Neural crest cell (in vitro differentiated cells): Measurements from ENCODE around the gene FLT3. TPM values are rescaled to one million over a fixed set of nuclear protein-coding genes. Genes with fewer than 3 reads are reported as not detected.

ENCODE experiments used
- DNase-seq: peaks from one replicate; pipeline ENCODE4 v3.0.0; 2021; ENCODE audit warnings: low read depth, mixed read lengths, low spot score
- H3K27ac Mint-ChIP-seq: one replicate; pipeline ENCODE4 v1.8.0; 2021; ENCODE audit warnings: mild to moderate bottlenecking, mixed read lengths; ENCODE audit not compliant: unreplicated experiment
- H3K27me3 Mint-ChIP-seq: 2 replicates; pipeline ENCODE4 v1.8.0; 2021; ENCODE audit warnings: low read depth, mild to moderate bottlenecking, mixed read lengths
- H3K36me3 Mint-ChIP-seq: 2 replicates; pipeline ENCODE4 v1.8.0; 2021; ENCODE audit warnings: low read depth, mild to moderate bottlenecking, mixed read lengths
- H3K4me1 Mint-ChIP-seq: 2 replicates; pipeline ENCODE4 v1.8.0; 2021; ENCODE audit warnings: mixed read lengths
- H3K4me3 Mint-ChIP-seq: one replicate; pipeline ENCODE4 v1.8.0; 2021; ENCODE audit warnings: mild to moderate bottlenecking, mixed read lengths
- H3K9me3 Mint-ChIP-seq: 2 replicates; pipeline ENCODE4 v1.8.0; 2021; ENCODE audit warnings: mixed read lengths
- CTCF ChIP-seq: fragments of 200-600 bp; sonication (generic); conservative IDR thresholded peaks from 2 replicates; pipeline ENCODE4 v1.5.0; 2021; ENCODE audit warnings: antibody characterized with exemption, mild to moderate bottlenecking
- total RNA-seq: library from RNA; stranded (reverse); gene quantifications from 2 replicates; pipeline ENCODE4 v1.2.1, GENCODE V29; 2021

FLT3 gene
- total RNA-seq, 1 donor from 2014 or later, result not detected

DNA sequence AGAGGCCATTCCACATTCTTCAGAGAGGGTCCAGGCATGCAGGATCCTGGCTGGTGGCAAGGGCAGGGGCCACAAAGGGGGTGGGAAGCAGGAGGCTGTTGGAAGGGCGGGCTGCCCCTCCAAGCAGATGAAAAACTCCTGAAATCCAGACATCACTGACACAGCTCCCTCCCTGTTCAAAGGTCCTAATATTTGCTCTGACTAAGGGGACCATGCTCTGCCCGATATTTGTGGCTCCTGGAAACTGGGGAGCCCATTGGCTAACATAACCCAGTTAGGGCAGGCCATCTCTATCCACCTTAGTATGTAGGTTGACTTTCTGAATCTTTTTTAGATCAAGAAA lies 127.9 kb downstream of the FLT3 start:
- no peak overlapping the region for H3K4me3 Mint-ChIP-seq
- DNase-seq, result no peak
- H3K9me3 Mint-ChIP-seq, result no peaks in the 10 kb centered on the region
- peaks cover 21% of the 10 kb centered on the region for H3K4me1 Mint-ChIP-seq
- no peaks in the 10 kb centered on the region for H3K36me3 Mint-ChIP-seq
- H3K27me3 Mint-ChIP-seq, result peaks cover 100% of the 10 kb centered on the region
- no peak overlapping the region for H3K27ac Mint-ChIP-seq
- no peak for TF ChIP-seq CTCF

GRCh38 chr13:27971776-27972477 lies 128.4 kb downstream of the FLT3 start:
- TF ChIP-seq CTCF, result no peak
- no peaks in the 10 kb centered on the region for H3K36me3 Mint-ChIP-seq
- H3K27ac Mint-ChIP-seq, result no peak overlapping the region
- H3K9me3 Mint-ChIP-seq, result no peaks in the 10 kb centered on the region
- H3K4me1 Mint-ChIP-seq, result peaks cover 23% of the 10 kb centered on the region
- peak overlapping the region; percentile 64 for H3K4me3 Mint-ChIP-seq
- peaks cover 100% of the 10 kb centered on the region for H3K27me3 Mint-ChIP-seq
- no peak for DNase-seq

DNA sequence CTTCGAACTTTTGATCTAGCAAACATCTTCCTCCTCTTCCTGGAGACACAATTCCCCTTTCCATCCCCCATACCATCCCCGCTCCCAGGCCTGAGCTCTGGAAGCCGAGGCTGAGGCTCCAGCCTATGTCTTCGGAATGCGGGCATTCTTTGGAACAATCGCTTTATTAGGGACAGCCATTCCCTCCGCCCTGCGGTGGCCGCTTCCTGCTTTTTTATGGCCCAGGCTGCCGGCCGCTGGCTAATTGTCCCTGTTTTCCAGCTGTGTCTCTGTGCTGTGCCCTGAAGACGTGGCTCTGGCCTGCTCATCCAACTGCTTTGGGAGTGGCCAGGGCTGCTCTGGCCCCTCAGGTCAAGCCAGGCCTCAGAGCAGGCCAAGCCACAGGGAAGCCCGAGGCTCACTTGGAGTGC lies 129.1 kb downstream of the FLT3 start:
- H3K4me3 Mint-ChIP-seq, result peak overlapping the region; percentile 64
- TF ChIP-seq CTCF, result no peak
- H3K4me1 Mint-ChIP-seq, result peaks cover 25% of the 10 kb centered on the region
- no peak for DNase-seq
- H3K9me3 Mint-ChIP-seq, result no peaks in the 10 kb centered on the region
- H3K36me3 Mint-ChIP-seq, result no peaks in the 10 kb centered on the region
- peaks cover 100% of the 10 kb centered on the region for H3K27me3 Mint-ChIP-seq
- no peak overlapping the region for H3K27ac Mint-ChIP-seq

- H3K27ac Mint-ChIP-seq, result no peak overlapping the region
- peaks cover 100% of the 10 kb centered on the region for H3K27me3 Mint-ChIP-seq
- TF ChIP-seq CTCF, result no peak
- H3K4me1 Mint-ChIP-seq, result peaks cover 32% of the 10 kb centered on the region
- DNase-seq, result no peak
- no peaks in the 10 kb centered on the region for H3K36me3 Mint-ChIP-seq
- peak overlapping the region; percentile 64 for H3K4me3 Mint-ChIP-seq
- H3K9me3 Mint-ChIP-seq, result no peaks in the 10 kb centered on the region
Measured at GRCh38 chr13:27970382-27971235, 129.8 kb downstream of the FLT3 start.

DNA sequence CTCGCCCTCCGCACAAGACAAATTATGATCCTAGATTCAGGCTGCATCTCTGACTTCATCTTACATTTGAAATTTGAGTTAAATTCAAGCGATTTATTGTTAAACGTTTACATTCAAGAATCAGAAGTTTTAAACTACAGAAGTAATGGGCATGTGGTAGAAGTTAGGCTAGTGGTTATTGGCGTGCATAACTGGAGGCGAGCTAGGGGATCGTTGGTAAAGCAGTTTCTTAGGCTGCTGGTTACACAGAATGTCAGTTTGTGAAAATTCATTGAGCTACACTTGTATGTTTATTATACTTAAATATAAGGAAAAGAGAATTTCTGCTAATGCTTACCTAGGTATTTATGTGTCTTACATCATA lies 130.5 kb downstream of the FLT3 start:
- H3K4me3 Mint-ChIP-seq, result no peak overlapping the region
- no peak for DNase-seq
- peaks cover 100% of the 10 kb centered on the region for H3K27me3 Mint-ChIP-seq
- H3K36me3 Mint-ChIP-seq, result no peaks in the 10 kb centered on the region
- peaks cover 33% of the 10 kb centered on the region for H3K4me1 Mint-ChIP-seq
- TF ChIP-seq CTCF, result no peak
- no peak overlapping the region for H3K27ac Mint-ChIP-seq
- no peaks in the 10 kb centered on the region for H3K9me3 Mint-ChIP-seq
